Kidney (tissue), 22 donors: ENCODE measurements around the gene AGTR2. TPM values are rescaled to one million over a fixed set of nuclear protein-coding genes. Genes with fewer than 3 reads are reported as not detected.
"Not testable (repeated sequence)": the region's sequence is repeated elsewhere in the genome, so short reads cannot be mapped to it uniquely, and the experiment has no call there.

ENCODE experiments used
- DNase-seq, 5 donors: peaks; one replicate each; pipeline ENCODE4 v3.0.0-alpha.2; 2013 to 2020
- FAIRE-seq: peaks from 2 replicates; lab custom pipeline; 2012; peaks lifted over from hg19 to GRCh38; lab: Jason Lieb, UNC
- H3K27ac ChIP-seq, 2 donors: one replicate each; pipeline ENCODE4 v1.7.0; 2013; ENCODE audit warnings: low read depth in 2 of 2, low read length in 2 of 2, inconsistent platforms in 1 of 2
- H3K27me3 ChIP-seq: one replicate; pipeline ENCODE4 v1.7.1; 2013; ENCODE audit warnings: low read length, inconsistent platforms; ENCODE audit not compliant: control insufficient read depth, insufficient read depth
- H3K36me3 ChIP-seq, 3 donors: one replicate each; pipeline versions ENCODE4 v1.7.0 to v1.7.1; 2013; ENCODE audit warnings: low read length in 3 of 3, control low read depth in 1 of 3, inconsistent platforms in 1 of 3; ENCODE audit not compliant: insufficient read depth in 3 of 3, control insufficient read depth in 2 of 3
- H3K4me1 ChIP-seq, 3 donors: one replicate each; pipeline versions ENCODE4 v1.7.0 to v1.7.1; 2013; ENCODE audit warnings: low read length in 3 of 3, inconsistent platforms in 1 of 3, low read depth in 1 of 3; ENCODE audit not compliant: control insufficient read depth in 2 of 3, insufficient read depth in 2 of 3
- H3K4me3 ChIP-seq, 3 donors: one replicate each; pipeline versions ENCODE4 v1.7.0 to v1.8.1; 2013; ENCODE audit warnings: low read length in 3 of 3, control low read depth in 1 of 3, inconsistent platforms in 1 of 3
- H3K9ac ChIP-seq, 3 donors: one replicate each; pipeline versions ENCODE4 v1.7.0 to v1.7.1; 2013; ENCODE audit warnings: low read length in 3 of 3, control low read depth in 1 of 3, inconsistent platforms in 1 of 3
- H3K9me3 ChIP-seq, 3 donors: one replicate each; pipeline versions ENCODE4 v1.7.0 to v1.7.1; 2013; ENCODE audit warnings: low read length in 3 of 3, control low read depth in 1 of 3, inconsistent platforms in 1 of 3; ENCODE audit not compliant: control insufficient read depth in 2 of 3, insufficient read depth in 1 of 3
- intact Hi-C: fragments of 100-400 bp; cut with DNase I; formaldehyde crosslinking; loops from one replicate; pipeline ENCODE4 v1.11.1; 2022
- long read RNA-seq, 10 donors: library from polyadenylated mRNA in 1 of 10; unstranded in 1 of 10; transcript quantifications; one replicate each; pipeline ENCODE4 v2.0.0 and lab custom pipeline, GENCODE V29; 2021 to 2026
- polyA plus RNA-seq: library from polyadenylated mRNA; stranded (reverse); fragments of 350-450 nt; fragmentation: Illumina TruSeq; extraction: RNeasy Lipid Tissue Mini Kit (QIAGEN cat#74804); gene quantifications from one replicate; pipeline ENCODE4 v1.2.3, GENCODE V29; 2014; ENCODE audit warnings: low read depth, low replicate concordance; ENCODE audit not compliant: insufficient read depth
- total RNA-seq: library from RNA; stranded (reverse); fragmentation: NEBNext Ultra II Directional; extraction: Animal tissue kit (Norgen Biotek cat#: 25700); gene quantifications from one replicate; pipeline ENCODE4 v1.2.1, GENCODE V29; 2021
- TF ChIP-seq, protein P1 (sequence below): IDR thresholded peaks from 3 replicates; pipeline ENCODE4 v1.5.1; 2012; ENCODE audit warnings: mild to moderate bottlenecking, moderate library complexity, borderline replicate concordance; ENCODE audit not compliant: insufficient read depth; ENCODE audit errors: extremely low read depth
- donor health status: control.
- donor health status: control.
- donor health status: control.
- donor health status: control.
- donor health status: control.
- donor health status: DM: yes; HTN: yes; CAD: no.
- donor health status: Normal renal cell carcinoma (clear cell type).

AGTR2 gene, protein sequence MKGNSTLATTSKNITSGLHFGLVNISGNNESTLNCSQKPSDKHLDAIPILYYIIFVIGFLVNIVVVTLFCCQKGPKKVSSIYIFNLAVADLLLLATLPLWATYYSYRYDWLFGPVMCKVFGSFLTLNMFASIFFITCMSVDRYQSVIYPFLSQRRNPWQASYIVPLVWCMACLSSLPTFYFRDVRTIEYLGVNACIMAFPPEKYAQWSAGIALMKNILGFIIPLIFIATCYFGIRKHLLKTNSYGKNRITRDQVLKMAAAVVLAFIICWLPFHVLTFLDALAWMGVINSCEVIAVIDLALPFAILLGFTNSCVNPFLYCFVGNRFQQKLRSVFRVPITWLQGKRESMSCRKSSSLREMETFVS
- total RNA-seq (0.19 TPM), polyA plus RNA-seq (not detected)
- long read RNA-seq, donor 1, transcript AGTR2-201 (3 exons, 2,882 nt), result major isoform, 9 of 20 reads
- long read RNA-seq, donor 1, partial matches to known transcripts, result 11 of 20 reads
- long read RNA-seq, donor 1, other reads (novel, unspliced or antisense), result 0 of 20 reads
- long read RNA-seq, donor 2, transcript AGTR2-201 (3 exons, 2,882 nt), result major isoform, 22 of 22 reads
- long read RNA-seq, donor 2, partial matches to known transcripts, result 0 of 22 reads
- long read RNA-seq, donor 2, other reads (novel, unspliced or antisense), result 0 of 22 reads
- long read RNA-seq, donor 3, transcript AGTR2-201 (3 exons, 2,882 nt), result major isoform, 21 of 34 reads
- long read RNA-seq, donor 3, partial matches to known transcripts, result 13 of 34 reads
- long read RNA-seq, donor 3, other reads (novel, unspliced or antisense), result 0 of 34 reads
- long read RNA-seq, donor 4, transcript AGTR2-201 (3 exons, 2,882 nt), result major isoform, 7 of 7 reads
- long read RNA-seq, donor 4, partial matches to known transcripts, result 0 of 7 reads
- long read RNA-seq, donor 4, other reads (novel, unspliced or antisense), result 0 of 7 reads
- long read RNA-seq, donor 5, partial matches to known transcripts, result 0 of 1 reads
- long read RNA-seq, donor 5, other reads (novel, unspliced or antisense), result 0 of 1 reads
- long read RNA-seq, donor 6, transcript AGTR2-201 (3 exons, 2,882 nt), result major isoform, 21 of 26 reads
- long read RNA-seq, donor 6, partial matches to known transcripts, result 0 of 26 reads
- long read RNA-seq, donor 6, other reads (novel, unspliced or antisense), result 5 of 26 reads
- long read RNA-seq, donor 7, result 0 reads
- long read RNA-seq, donor 8, transcript AGTR2-201 (3 exons, 2,882 nt), result major isoform, 7 of 7 reads
- long read RNA-seq, donor 8, partial matches to known transcripts, result 0 of 7 reads
- long read RNA-seq, donor 8, other reads (novel, unspliced or antisense), result 0 of 7 reads
- long read RNA-seq, donor 9, transcript AGTR2-201 (3 exons, 2,882 nt), result major isoform, 11 of 11 reads
- long read RNA-seq, donor 9, partial matches to known transcripts, result 0 of 11 reads
- long read RNA-seq, donor 9, other reads (novel, unspliced or antisense), result 0 of 11 reads
- long read RNA-seq, donor 10, transcript AGTR2-201 (3 exons, 2,882 nt), result major isoform, 7 of 7 reads
- long read RNA-seq, donor 10, partial matches to known transcripts, result 0 of 7 reads
- long read RNA-seq, donor 10, other reads (novel, unspliced or antisense), result 0 of 7 reads

- intact Hi-C loops, result no loop called here
- FAIRE-seq (no peak), DNase-seq (peak in 1 of 5 donors; percentile 39)
- Histone ChIP-seq H3K4me3 (peak within 1 kb of the TSS in 1 of 3 donors; percentile 60), H3K27me3 (peaks cover 2% of the 10 kb centered on the region), H3K9me3 (no peaks in the 10 kb centered on the region), H3K27ac (no peak within 1 kb of the TSS), H3K36me3 (no peaks in the 10 kb centered on the region), H3K9ac (peak within 1 kb of the TSS in 1 of 3 donors; percentile 22), H3K4me1 (no peaks in the 10 kb centered on the region)
- TF ChIP-seq, protein P1, sequence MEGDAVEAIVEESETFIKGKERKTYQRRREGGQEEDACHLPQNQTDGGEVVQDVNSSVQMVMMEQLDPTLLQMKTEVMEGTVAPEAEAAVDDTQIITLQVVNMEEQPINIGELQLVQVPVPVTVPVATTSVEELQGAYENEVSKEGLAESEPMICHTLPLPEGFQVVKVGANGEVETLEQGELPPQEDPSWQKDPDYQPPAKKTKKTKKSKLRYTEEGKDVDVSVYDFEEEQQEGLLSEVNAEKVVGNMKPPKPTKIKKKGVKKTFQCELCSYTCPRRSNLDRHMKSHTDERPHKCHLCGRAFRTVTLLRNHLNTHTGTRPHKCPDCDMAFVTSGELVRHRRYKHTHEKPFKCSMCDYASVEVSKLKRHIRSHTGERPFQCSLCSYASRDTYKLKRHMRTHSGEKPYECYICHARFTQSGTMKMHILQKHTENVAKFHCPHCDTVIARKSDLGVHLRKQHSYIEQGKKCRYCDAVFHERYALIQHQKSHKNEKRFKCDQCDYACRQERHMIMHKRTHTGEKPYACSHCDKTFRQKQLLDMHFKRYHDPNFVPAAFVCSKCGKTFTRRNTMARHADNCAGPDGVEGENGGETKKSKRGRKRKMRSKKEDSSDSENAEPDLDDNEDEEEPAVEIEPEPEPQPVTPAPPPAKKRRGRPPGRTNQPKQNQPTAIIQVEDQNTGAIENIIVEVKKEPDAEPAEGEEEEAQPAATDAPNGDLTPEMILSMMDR, result no peak
Observed at GRCh38 chrX:116170511-116170910, at the start of gene AGTR2. Gene AGTR2, plus strand, starts transcription at chrX:116170744. Its CDS starts 1,537 bp downstream, at chrX:116172281.

- no peaks in the 10 kb centered on the region for H3K36me3 ChIP-seq
- no peak for FAIRE-seq
- DNase-seq, result no peak
- no peaks in the 10 kb centered on the region for H3K4me1 ChIP-seq
- H3K9me3 ChIP-seq, result no peaks in the 10 kb centered on the region
- no peaks in the 10 kb centered on the region for H3K27me3 ChIP-seq
- TF ChIP-seq, protein P1, result no peak
- no peak overlapping the region for H3K27ac ChIP-seq
- intact Hi-C loops, result no loop called here
- no peak overlapping the region for H3K4me3 ChIP-seq
- no peak overlapping the region for H3K9ac ChIP-seq
Observed at GRCh38 chrX:116135277-116135676, 35.3 kb upstream of the AGTR2 start.

DNA sequence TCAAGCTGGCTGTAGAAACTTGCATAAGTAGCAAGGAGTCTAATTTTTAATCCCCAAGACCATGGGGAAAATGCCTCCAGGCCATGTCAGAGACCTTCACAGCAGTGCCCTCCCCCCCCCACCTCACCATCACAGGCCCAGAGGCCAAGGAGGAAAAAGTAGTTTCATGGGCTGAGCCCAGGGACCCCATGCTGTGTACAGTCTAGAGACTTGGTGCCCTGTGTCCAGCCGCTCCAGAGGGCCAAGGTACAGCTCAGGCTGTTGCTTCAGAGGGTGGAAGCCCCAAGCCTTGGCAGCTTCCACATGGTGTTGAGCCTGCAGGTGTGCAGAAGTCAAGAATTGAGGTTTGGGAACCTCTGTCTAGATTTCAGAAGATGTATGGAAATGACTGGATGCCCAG is 29.3 kb upstream of the AGTR2 start:
- H3K27me3 ChIP-seq, H3K9ac ChIP-seq, intact Hi-C loops, DNase-seq, FAIRE-seq, H3K9me3 ChIP-seq, H3K4me1 ChIP-seq, H3K4me3 ChIP-seq, H3K36me3 ChIP-seq, H3K27ac ChIP-seq: not testable (repeated sequence)
